Body of pancreas (tissue), 4 donors: ENCODE measurements around the gene SIDT1.

Experiments used
- CTCF ChIP-seq, 7 experiments: fragments of 450-650 bp in 4 of 7; fragments of 200-600 bp in 3 of 7; sonication (generic) in 3 of 7; IDR thresholded peaks; one replicate each; pipeline ENCODE4 v1.5.1; 2016 to 2019; ENCODE audit warnings: antibody characterized with exemption in 7 of 7
- POLR2A ChIP-seq, 3 donors: fragments of 450-650 bp; IDR thresholded peaks; one replicate each; pipeline ENCODE4 v1.6.1; 2016; ENCODE audit warnings: antibody characterized with exemption in 3 of 3, mild to moderate bottlenecking in 2 of 3

- TF ChIP-seq POLR2A (IDR thresholded peaks at IDR 0.05): no peak
- no peak for TF ChIP-seq CTCF (IDR thresholded peaks at IDR 0.05)
Observed at GRCh38 chr3:113556316-113556945, 24.1 kb downstream of the SIDT1 start.
